UCSD-AML1 (cell line): ENCODE data around the gene ATP5F1D.

ENCODE experiments used
- DNase-seq: peaks from one replicate; lab custom pipeline; 2025; ENCODE audit not compliant: unreplicated experiment; lab: John Stamatoyannopoulos, UW

The ATP5F1D gene

GRCh38 chr19:1232652-1233072 is 8.9 kb upstream of the ATP5F1D start:
- DNase-seq = no peak

- no peak for DNase-seq
Measured at GRCh38 chr19:1233115-1233667, 8.4 kb upstream of the ATP5F1D start.

- no peak for DNase-seq
Measured at GRCh38 chr19:1234051-1234954, 7.2 kb upstream of the ATP5F1D start.

- no peak for DNase-seq
Measured at GRCh38 chr19:1234955-1235380, 6.6 kb upstream of the ATP5F1D start.

- no peak for DNase-seq
Measured at GRCh38 chr19:1235625-1236538, 5.7 kb upstream of the ATP5F1D start.

- DNase-seq = no peak
Measured at GRCh38 chr19:1236576-1236975, 5.0 kb upstream of the ATP5F1D start.

- DNase-seq = no peak
Measured at GRCh38 chr19:1237027-1237659, 4.4 kb upstream of the ATP5F1D start.

GRCh38 chr19:1237754-1238368 is 3.7 kb upstream of the ATP5F1D start, which contains the start of gene CBARP:
CBARP (minus strand) TSS chr19:1238005; CDS start chr19:1236100, 1,905 bp downstream.
- peak; percentile 35 for DNase-seq

- DNase-seq = no peak
Measured at GRCh38 chr19:1238369-1239303, 2.9 kb upstream of the ATP5F1D start.

GRCh38 chr19:1239420-1239795 is 2.1 kb upstream of the ATP5F1D start:
- DNase-seq = no peak

- peak; percentile 94 for DNase-seq
Measured at GRCh38 chr19:1239796-1240737, 1.5 kb upstream of the ATP5F1D start.

GRCh38 chr19:1240925-1241324 is 626 bp upstream of the ATP5F1D start:
- no peak for DNase-seq

GRCh38 chr19:1243768-1244692 is 2.5 kb downstream of the ATP5F1D start:
- DNase-seq = peak; percentile 75

- no peak for DNase-seq
Measured at GRCh38 chr19:1244693-1245451, 3.3 kb downstream of the ATP5F1D start.

GRCh38 chr19:1245494-1246264 is 4.1 kb downstream of the ATP5F1D start:
- DNase-seq = no peak
